H1 (cell line): ENCODE data around the gene HNRNPM. TPM values are rescaled to one million over a fixed set of nuclear protein-coding genes. Genes with fewer than 3 reads are reported as not detected.

Source experiments
- CTCF ChIA-PET: fragments of 300-600 bp; sonication (Branson Sonifier 250); formaldehyde crosslinking; loops from one replicate; lab custom pipeline; 2021; ENCODE audit not compliant: partially characterized antibody; lab: Charles Lee
- POLR2A ChIA-PET: fragments of 300-600 bp; sonication (Branson Sonifier 250); formaldehyde crosslinking; loops from one replicate; lab custom pipeline; 2021; ENCODE audit warnings: inconsistent platforms; ENCODE audit not compliant: partially characterized antibody; lab: Charles Lee
- DNase-seq, 2 experiments: peaks; one replicate each; pipeline versions ENCODE4 v3.0.0 to v3.0.0-alpha.2; 2010 to 2022; ENCODE audit warnings: low spot score in 2 of 2, low read depth in 1 of 2, mixed read lengths in 1 of 2
- FAIRE-seq: peaks from 2 replicates; lab custom pipeline; 2011; peaks lifted over from hg19 to GRCh38; lab: Jason Lieb, UNC
- H2AFZ ChIP-seq: 2 replicates; pipeline ENCODE4 v1.8.1; 2012; ENCODE audit warnings: low read length, inconsistent platforms
- H2AK5ac ChIP-seq: 2 replicates; pipeline ENCODE4 v1.6.1; 2013; ENCODE audit warnings: low read depth, low read length
- H2BK120ac ChIP-seq: replicated peaks from 2 replicates; pipeline ENCODE3; 2013; ENCODE audit warnings: low read depth, low read length, inconsistent platforms
- H2BK12ac ChIP-seq: 2 replicates; pipeline ENCODE4 v1.6.1; 2013; ENCODE audit warnings: low read depth, low read length
- H2BK15ac ChIP-seq: 2 replicates; pipeline ENCODE4 v1.6.1; 2013; ENCODE audit warnings: low read length
- H2BK20ac ChIP-seq: 2 replicates; pipeline ENCODE4 v1.6.1; 2013; ENCODE audit warnings: low read length
- H2BK5ac ChIP-seq: 2 replicates; pipeline ENCODE4 v1.6.1; 2013; ENCODE audit warnings: low read depth, low read length
- H3K14ac ChIP-seq: 2 replicates; pipeline ENCODE4 v1.6.1; 2013; ENCODE audit warnings: inconsistent platforms; ENCODE audit not compliant: insufficient read length
- H3K18ac ChIP-seq: 2 replicates; pipeline ENCODE4 v1.6.1; 2013; ENCODE audit warnings: low read length; ENCODE audit errors: extremely low read depth
- H3K23ac ChIP-seq: 2 replicates; pipeline ENCODE4 v1.6.1; 2013; ENCODE audit warnings: inconsistent platforms; ENCODE audit not compliant: insufficient read length
- H3K23me2 ChIP-seq: 2 replicates; pipeline ENCODE4 v1.6.1; 2013; ENCODE audit warnings: low read depth, low read length
- H3K27ac ChIP-seq: 2 replicates; pipeline ENCODE4 v1.6.1; 2011; ENCODE audit warnings: low read depth, low read length, inconsistent platforms
- H3K27me3 ChIP-seq, 4 experiments: replicated peaks in 1 of 4; 1 replicate in 1 of 4; 2 replicates in 3 of 4; pipeline versions ENCODE4 v1.6.1 to v1.8.1; 2011 to 2013; ENCODE audit warnings: low read length in 3 of 4, mild to moderate bottlenecking in 3 of 4, inconsistent platforms in 2 of 4, mixed read lengths in 2 of 4, moderate library complexity in 1 of 4; ENCODE audit not compliant: control insufficient read depth in 3 of 4, insufficient read depth in 3 of 4; ENCODE audit errors: extremely low read depth in 1 of 4
- H3K36me3 ChIP-seq, 4 experiments: 2 replicates each; pipeline versions ENCODE4 v1.6.1 to v1.8.1; 2011 to 2013; ENCODE audit warnings: mild to moderate bottlenecking in 4 of 4, low read length in 3 of 4, moderate library complexity in 2 of 4, control low read depth in 1 of 4, inconsistent platforms in 1 of 4; ENCODE audit not compliant: insufficient read depth in 4 of 4, control insufficient read depth in 2 of 4
- H3K4ac ChIP-seq: replicated peaks from 2 replicates; pipeline ENCODE3; 2013; ENCODE audit warnings: low read length, low read depth, mixed read lengths, inconsistent platforms; ENCODE audit not compliant: insufficient read length
- H3K4me1 ChIP-seq, 4 experiments: replicated peaks in 1 of 4; 1 replicate in 1 of 4; 2 replicates in 3 of 4; pipeline versions ENCODE4 v1.6.1 to v1.8.1; 2011 to 2013; ENCODE audit warnings: low read length in 3 of 4, inconsistent platforms in 2 of 4, mixed read lengths in 1 of 4; ENCODE audit not compliant: insufficient read depth in 4 of 4, control insufficient read depth in 3 of 4
- H3K4me2 ChIP-seq, 2 experiments: 2 replicates each; pipeline versions ENCODE4 v1.6.1 to v1.8.1; 2011 to 2013; ENCODE audit warnings: low read depth in 2 of 2, low read length in 2 of 2, control low read depth in 1 of 2, inconsistent platforms in 1 of 2, mild to moderate bottlenecking in 1 of 2; ENCODE audit not compliant: insufficient read depth in 1 of 2
- H3K4me3 ChIP-seq, 4 experiments: fragments of 200-600, 300-600 bp in 1 of 4; sonication (generic), shearing (Covaris generic), sonication (Bioruptor Twin) in 1 of 4; 2 replicates each; pipeline versions ENCODE4 v1.5.1 to v1.8.1; 2011 to 2016; ENCODE audit warnings: low read length in 4 of 4, low read depth in 3 of 4, control low read depth in 2 of 4, inconsistent platforms in 2 of 4, mild to moderate bottlenecking in 2 of 4, mixed read lengths in 1 of 4, moderate library complexity in 1 of 4; ENCODE audit not compliant: insufficient read depth in 2 of 4; ENCODE audit errors: extremely low read depth in 1 of 4
- H3K56ac ChIP-seq: replicated peaks from 2 replicates; pipeline ENCODE3; 2013; ENCODE audit warnings: low read depth, mild to moderate bottlenecking, mixed read lengths, low read length, inconsistent platforms; ENCODE audit not compliant: insufficient read length
- H3K79me1 ChIP-seq: 2 replicates; pipeline ENCODE4 v1.6.1; 2013; ENCODE audit warnings: low read depth, low read length, control low read depth
- H3K79me2 ChIP-seq, 2 experiments: 2 replicates each; pipeline versions ENCODE4 v1.6.1 to v1.8.1; 2012 to 2013; ENCODE audit warnings: low read length in 2 of 2, mild to moderate bottlenecking in 2 of 2, inconsistent platforms in 1 of 2; ENCODE audit not compliant: insufficient read depth in 2 of 2, control insufficient read depth in 1 of 2
- H3K9ac ChIP-seq, 4 experiments: replicated peaks in 1 of 4; 1 replicate in 1 of 4; 2 replicates in 3 of 4; pipeline versions ENCODE4 v1.6.1 to v1.8.1; 2011 to 2013; ENCODE audit warnings: low read depth in 3 of 4, low read length in 3 of 4, control low read depth in 2 of 4, mild to moderate bottlenecking in 2 of 4, moderate library complexity in 2 of 4, inconsistent platforms in 1 of 4; ENCODE audit errors: extremely low read depth in 1 of 4
- H3K9me3 ChIP-seq, 2 experiments: 2 replicates each; pipeline versions ENCODE4 v1.6.1 to v1.8.1; 2012 to 2013; ENCODE audit warnings: mild to moderate bottlenecking in 2 of 2, moderate library complexity in 2 of 2, control low read depth in 1 of 2, inconsistent platforms in 1 of 2, low read depth in 1 of 2, low read length in 1 of 2, mixed read lengths in 1 of 2; ENCODE audit not compliant: insufficient read depth in 2 of 2
- H4K20me1 ChIP-seq, 2 experiments: replicated peaks in 1 of 2; 2 replicates each; pipeline versions ENCODE3 to v1.8.1; 2011 to 2013; ENCODE audit warnings: inconsistent platforms in 2 of 2, low read length in 2 of 2, mild to moderate bottlenecking in 1 of 2; ENCODE audit not compliant: insufficient read depth in 2 of 2, control insufficient read depth in 1 of 2
- H4K5ac ChIP-seq: 2 replicates; pipeline ENCODE4 v1.6.1; 2013; ENCODE audit warnings: low read length, low read depth, mixed read lengths, inconsistent platforms; ENCODE audit not compliant: insufficient read length
- H4K8ac ChIP-seq: 2 replicates; pipeline ENCODE4 v1.8.0; 2013; ENCODE audit warnings: mild to moderate bottlenecking, moderate library complexity, low read length, inconsistent platforms; ENCODE audit not compliant: insufficient read depth; ENCODE audit errors: extremely low read depth
- H4K91ac ChIP-seq: replicated peaks from 2 replicates; pipeline ENCODE3; 2013; ENCODE audit warnings: low read length, mixed read lengths, inconsistent platforms; ENCODE audit not compliant: insufficient read length
- BACH1 ChIP-seq: IDR thresholded peaks from 2 replicates; pipeline ENCODE4 v1.6.1; 2012; ENCODE audit warnings: low read length, improper control_type of control experiment
- BCL11A ChIP-seq, 2 experiments: IDR thresholded peaks; one replicate each; pipeline ENCODE4 v1.6.1; 2011; ENCODE audit warnings: low read depth in 2 of 2, low read length in 2 of 2, mild to moderate bottlenecking in 2 of 2
- JUND ChIP-seq: IDR thresholded peaks from 2 replicates; pipeline ENCODE4 v1.6.1; 2011; ENCODE audit warnings: mild to moderate bottlenecking, improper control_type of control experiment, low read length
- SRF ChIP-seq: IDR thresholded peaks from 2 replicates; pipeline ENCODE4 v1.6.1; 2011; ENCODE audit warnings: mild to moderate bottlenecking, low read depth, low read length, moderate library complexity
- YY1 ChIP-seq: IDR thresholded peaks from 2 replicates; pipeline ENCODE4 v1.6.1; 2011; ENCODE audit warnings: low read depth, mild to moderate bottlenecking, low read length
- WGBS, 2 experiments: shearing (Covaris generic) in 1 of 2; methylation state at CpG; one replicate each; pipeline versions ENCODE4 v1.1.6 to v1.1.7; 2013 to 2015; ENCODE audit warnings: low lambda C conversion rate in 2 of 2, mixed read lengths in 2 of 2, inconsistent platforms in 1 of 2, low coverage in 1 of 2, missing lambda C conversion rate in 1 of 2; ENCODE audit not compliant: insufficient replicate concordance in 2 of 2, insufficient coverage in 1 of 2, insufficient read length in 1 of 2; ENCODE audit errors: extremely low coverage in 1 of 2, missing lambda C conversion rate in 1 of 2; 5-methylcytosine and 5-hydroxymethylcytosine counted together
- polyA plus RNA-seq, 7 experiments: library from polyadenylated mRNA; depleted of rRNA in 3 of 7; stranded (reverse) in 5 of 7; unstranded in 2 of 7; fragments of >200 nt in 5 of 7; fragments of 200-250 nt in 2 of 7; gene quantifications; 1 replicate in 5 of 7; 2 replicates in 1 of 7; 4 replicates in 1 of 7; pipeline versions ENCODE4 v1.2.1 to v1.2.3, GENCODE V29; 2011 to 2013; ENCODE audit warnings: missing spikeins in 2 of 7, mixed read lengths in 2 of 7
- total RNA-seq: library from RNA; stranded (reverse); fragmentation: NEBNext Ultra II Directional; extraction: Animal tissue kit (Norgen Biotek cat#: 25700); gene quantifications from 2 replicates; pipeline ENCODE4 v1.2.1, GENCODE V29; 2021

Gene HNRNPM
- total and polyA plus RNA-seq, 2 of the 8 experiments (the other 6 are each of a cell fraction or from before 2014, with no cell fraction given) = 375 to 474 TPM

GRCh38 chr19:8455018-8455417, 10.2 kb downstream of the HNRNPM start:
- Histone ChIP-seq H3K56ac (no peak overlapping the region), H2BK12ac (no peak overlapping the region), H3K4me3 (no peak overlapping the region), H4K5ac (no peak overlapping the region), H4K20me1 (peaks cover 63 to 66% of the 10 kb centered on the region in 2 experiments), H3K4me2 (no peak overlapping the region; a peak in 1 of 4 replicates), H2BK120ac (no peak overlapping the region), H2BK5ac (no peak overlapping the region), H3K23me2 (no peaks in the 10 kb centered on the region), H3K18ac (no peak overlapping the region), H3K14ac (no peak overlapping the region), H2BK20ac (no peak overlapping the region), H2AFZ (no peak overlapping the region), H3K27ac (no peak overlapping the region), H3K9me3 (no peaks in the 10 kb centered on the region), H3K4ac (no peak overlapping the region), H3K36me3 (peaks cover 15 to 38% (median 17%) of the 10 kb centered on the region in 4 experiments; a peak in 6 of 8 replicates), H3K79me2 (peaks cover 85 to 100% of the 10 kb centered on the region in 2 experiments), H4K91ac (no peak overlapping the region), H4K8ac (no peak overlapping the region), H3K4me1 (peaks cover 9 to 24% (median 19%) of the 10 kb centered on the region in 4 experiments), H3K79me1 (peaks cover 8% of the 10 kb centered on the region), H2BK15ac (no peak overlapping the region), H3K23ac (no peak overlapping the region), H3K9ac (no peak overlapping the region), H3K27me3 (no peaks in the 10 kb centered on the region), H2AK5ac (no peak overlapping the region)
- POLR2A ChIA-PET = no interaction called here
- WGBS, 2 experiments = 88% methylated on average over 5 of the region's 5 CpGs; no CpG with 5 or more reads in 1 of the 2 experiments
- DNase-seq (no peak), FAIRE-seq (no peak)
- CTCF ChIA-PET = interaction anchor here (0.6 to 1.7 kb wide), 2 partner anchors 15 to 35 kb away, joined by 3 to 4 read pairs; no protein-coding TSS in a partner anchor
- no peak for TF ChIP-seq BACH1
- TF ChIP-seq YY1 = no peak
- no peak for TF ChIP-seq BCL11A (IDR thresholded peaks at IDR 0.05; ENCODE audit: low read depth in 2 of 2, low read length in 2 of 2)
- no peak for TF ChIP-seq JUND
- TF ChIP-seq SRF = no peak
